Spleen (tissue), 7 donors: Measurements from ENCODE around the gene TAS2R46.

Source experiments
- POLR2A ChIP-seq, 3 donors: fragments of 450-650 bp; IDR thresholded peaks; one replicate each; pipeline ENCODE4 v1.5.1; 2017; ENCODE audit warnings: antibody characterized with exemption in 3 of 3, mild to moderate bottlenecking in 1 of 3
- TF ChIP-seq, protein P1 (sequence below), 11 experiments: fragments of 200-600 bp in 7 of 11; fragments of 450-650 bp in 4 of 11; sonication (generic) in 4 of 11; IDR thresholded peaks in 8 of 11; conservative IDR thresholded peaks in 3 of 11; 1 replicate in 7 of 11; 2 replicates in 4 of 11; pipeline versions ENCODE4 v1.4.0 to v1.8.0; 2016 to 2021; ENCODE audit warnings: antibody characterized with exemption in 11 of 11, inconsistent platforms in 4 of 11, mild to moderate bottlenecking in 1 of 11
- donor health status: DM: no; HTN: no; CAD: no; lungs with moderate emphysema.
- donor health status: DM: no; HTN: no; CAD: no.
- donor health status: DM: no; HTN: no; CAD: no.

DNA sequence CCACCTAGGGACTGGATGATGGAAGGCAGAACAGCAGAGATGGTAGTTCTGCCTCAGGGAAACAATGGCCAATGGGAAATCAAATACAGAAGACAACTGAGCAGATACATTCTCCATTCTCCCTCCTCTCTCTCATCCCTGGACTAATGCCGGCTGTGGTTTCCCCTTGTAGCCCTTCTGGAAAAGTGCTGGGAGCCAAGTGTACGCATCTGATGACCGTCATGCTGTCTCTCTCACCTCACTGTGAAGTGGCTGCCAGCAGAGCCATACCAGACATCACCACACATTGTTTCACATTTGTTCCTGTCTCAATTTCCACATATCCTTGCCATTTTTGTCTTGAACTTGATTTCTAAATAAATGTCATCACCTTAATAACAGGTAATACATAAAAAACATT is 3.1 kb downstream of the TAS2R46 start:
- no peak for TF ChIP-seq POLR2A (IDR thresholded peaks at IDR 0.05)
- TF ChIP-seq, protein P1, sequence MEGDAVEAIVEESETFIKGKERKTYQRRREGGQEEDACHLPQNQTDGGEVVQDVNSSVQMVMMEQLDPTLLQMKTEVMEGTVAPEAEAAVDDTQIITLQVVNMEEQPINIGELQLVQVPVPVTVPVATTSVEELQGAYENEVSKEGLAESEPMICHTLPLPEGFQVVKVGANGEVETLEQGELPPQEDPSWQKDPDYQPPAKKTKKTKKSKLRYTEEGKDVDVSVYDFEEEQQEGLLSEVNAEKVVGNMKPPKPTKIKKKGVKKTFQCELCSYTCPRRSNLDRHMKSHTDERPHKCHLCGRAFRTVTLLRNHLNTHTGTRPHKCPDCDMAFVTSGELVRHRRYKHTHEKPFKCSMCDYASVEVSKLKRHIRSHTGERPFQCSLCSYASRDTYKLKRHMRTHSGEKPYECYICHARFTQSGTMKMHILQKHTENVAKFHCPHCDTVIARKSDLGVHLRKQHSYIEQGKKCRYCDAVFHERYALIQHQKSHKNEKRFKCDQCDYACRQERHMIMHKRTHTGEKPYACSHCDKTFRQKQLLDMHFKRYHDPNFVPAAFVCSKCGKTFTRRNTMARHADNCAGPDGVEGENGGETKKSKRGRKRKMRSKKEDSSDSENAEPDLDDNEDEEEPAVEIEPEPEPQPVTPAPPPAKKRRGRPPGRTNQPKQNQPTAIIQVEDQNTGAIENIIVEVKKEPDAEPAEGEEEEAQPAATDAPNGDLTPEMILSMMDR (IDR thresholded peaks at IDR 0.05 in 8 of 11, conservative IDR thresholded peaks at IDR 0.05 in 3 of 11) = no peak
